K562 (cell line): ENCODE data around the gene PSMD1. TPM values are rescaled to one million over a fixed set of nuclear protein-coding genes. Genes with fewer than 3 reads are reported as not detected.

ENCODE experiments used
- ATAC-seq: fragments of 200-7000 bp; cut with Tn5 transposase; 3 replicates; pipeline ENCODE4 v1.9.1; 2020; ENCODE audit warnings: moderate library complexity
- BruUV-seq: library from RNA; stranded (reverse); fragments of 400-500 nt; replicated peaks from 2 replicates; lab custom pipeline; 2021; lab: Mats Ljungman, UMichigan
- CTCF ChIA-PET: fragments of 300-600 bp; formaldehyde crosslinking; extraction: SDS; loops from one replicate; lab custom pipeline; 2021; ENCODE audit warnings: low intra/inter-chr PET ratio; lab: Yijun Ruan, JAX
- POLR2A ChIA-PET: fragments of 300-600, 350-650 bp; sonication (Branson Sonifier 250); formaldehyde crosslinking; extraction: SDS; loops from one replicate; lab custom pipeline; 2021; ENCODE audit warnings: antibody characterized with exemption, inconsistent platforms; lab: Yijun Ruan, JAX
- DNase-seq, 4 experiments: peaks; one replicate each; pipeline versions ENCODE4 v3.0.0 to v3.0.0-alpha.2; 2011 to 2018; ENCODE audit warnings: low spot score in 3 of 4, mixed read lengths in 3 of 4; ENCODE audit errors: extremely low read depth in 1 of 4
- FAIRE-seq: peaks from 2 replicates; lab custom pipeline; 2011; peaks lifted over from hg19 to GRCh38; lab: Jason Lieb, UNC
- H2AFZ ChIP-seq: 2 replicates; pipeline ENCODE4 v1.6.0; 2011; ENCODE audit warnings: low read depth, low read length, control low read depth, inconsistent platforms
- H3K27ac ChIP-seq: fragments of 200-600 bp; 3 replicates; pipeline ENCODE4 v1.8.0; 2011; ENCODE audit warnings: low read depth, mild to moderate bottlenecking, control low read depth, inconsistent platforms, low read length, moderate library complexity, mixed read lengths; ENCODE audit errors: extremely low read depth
- H3K27me3 ChIP-seq, 2 experiments: fragments of 300-600 bp in 1 of 2; 2 replicates in 1 of 2; 3 replicates in 1 of 2; pipeline versions ENCODE4 v1.6.0 to v1.8.0; 2011; ENCODE audit warnings: inconsistent platforms in 2 of 2, low read length in 2 of 2, mild to moderate bottlenecking in 1 of 2, mixed read lengths in 1 of 2, moderate library complexity in 1 of 2; ENCODE audit not compliant: control insufficient read depth in 2 of 2, insufficient read depth in 2 of 2
- H3K36me3 ChIP-seq: fragments of 300-600 bp; 3 replicates; pipeline ENCODE4 v1.8.0; 2011; ENCODE audit warnings: mild to moderate bottlenecking, low read length, inconsistent platforms; ENCODE audit not compliant: control insufficient read depth, insufficient read depth
- H3K4me1 ChIP-seq, 2 experiments: fragments of 200-600 bp in 1 of 2; replicated peaks in 1 of 2; 2 replicates in 1 of 2; 3 replicates in 1 of 2; pipeline versions ENCODE4 v1.5.1 to v1.8.0; 2011; ENCODE audit warnings: inconsistent platforms in 2 of 2, low read length in 2 of 2, mild to moderate bottlenecking in 1 of 2, mixed read lengths in 1 of 2, moderate library complexity in 1 of 2; ENCODE audit not compliant: control insufficient read depth in 2 of 2, insufficient read depth in 2 of 2
- H3K4me2 ChIP-seq: 2 replicates; pipeline ENCODE4 v1.6.1; 2011; ENCODE audit warnings: low read length, control low read depth, inconsistent platforms, mixed read lengths; ENCODE audit not compliant: insufficient read depth
- H3K4me3 ChIP-seq: fragments of 200-600 bp; sonication (generic), shearing (Covaris generic); 2 replicates; pipeline ENCODE4 v1.5.1; 2016; ENCODE audit warnings: control low read depth, inconsistent platforms
- H3K79me2 ChIP-seq: fragments of 200-600 bp; 3 replicates; pipeline ENCODE4 v1.8.0; 2011; ENCODE audit warnings: low read length, inconsistent platforms; ENCODE audit not compliant: control insufficient read depth, insufficient read depth
- H3K9ac ChIP-seq, 2 experiments: 2 replicates each; pipeline versions ENCODE4 v1.6.0 to v1.6.1; 2011; ENCODE audit warnings: low read depth in 2 of 2, low read length in 2 of 2, control low read depth in 1 of 2, inconsistent platforms in 1 of 2, mild to moderate bottlenecking in 1 of 2, mixed read lengths in 1 of 2; ENCODE audit not compliant: insufficient read depth in 1 of 2
- H3K9me1 ChIP-seq: one replicate; pipeline ENCODE4 v1.6.0; 2011; ENCODE audit warnings: inconsistent platforms, mild to moderate bottlenecking, low read length, moderate library complexity; ENCODE audit not compliant: control insufficient read depth, insufficient read depth
- H3K9me3 ChIP-seq: replicated peaks from 2 replicates; pipeline ENCODE4 v1.5.1; 2011; ENCODE audit warnings: low read depth, low read length, inconsistent platforms; ENCODE audit not compliant: control insufficient read depth, insufficient read depth
- H4K20me1 ChIP-seq: replicated peaks from 2 replicates; pipeline ENCODE4 v1.6.1; 2011; ENCODE audit warnings: low read length, inconsistent platforms, mixed read lengths; ENCODE audit not compliant: control insufficient read depth, insufficient read depth
- ATF1 ChIP-seq, 2 experiments: fragments of 450-650 bp in 1 of 2; IDR thresholded peaks; 2 replicates each; pipeline ENCODE4 v1.6.1; 2016; ENCODE audit warnings: missing compliant biosample characterization in 1 of 2, missing genetic modification characterization in 1 of 2
- HNRNPUL1 ChIP-seq: fragments of 200-400 bp; formaldehyde crosslinking; IDR thresholded peaks from 2 replicates; pipeline ENCODE4 v1.6.1; 2017; ENCODE audit warnings: low read length
- KLF16 ChIP-seq: IDR thresholded peaks from 2 replicates; pipeline ENCODE4 v1.6.1; 2016; ENCODE audit warnings: antibody characterized with exemption
- MAFF ChIP-seq: IDR thresholded peaks from 2 replicates; pipeline ENCODE4 v1.6.1; 2012; ENCODE audit warnings: low read length, improper control_type of control experiment
- NFIX ChIP-seq: fragments of 250-450 bp; sonication (Bioruptor Pico); IDR thresholded peaks from 2 replicates; pipeline ENCODE4 v1.4.0; 2020; ENCODE audit warnings: low read depth, mild to moderate bottlenecking, moderate library complexity
- NR2F6 ChIP-seq: fragments of 450-650 bp; formaldehyde crosslinking; IDR thresholded peaks from 2 replicates; pipeline ENCODE4 v1.4.0; 2020; ENCODE audit warnings: mild to moderate bottlenecking
- NR3C1 ChIP-seq: sonication (generic); formaldehyde crosslinking; IDR thresholded peaks from 2 replicates; pipeline ENCODE4 v1.8.1; 2022; ENCODE audit warnings: missing genetic modification reagents
- PHF20 ChIP-seq: fragments of 450-650 bp; IDR thresholded peaks from 2 replicates; pipeline ENCODE4 v1.6.1; 2018; ENCODE audit not compliant: partially characterized antibody
- PHF21A ChIP-seq: fragments of 450-650 bp; IDR thresholded peaks from 2 replicates; pipeline ENCODE4 v1.6.1; 2017; ENCODE audit warnings: low read depth, borderline replicate concordance
- RBM39 ChIP-seq: fragments of 200-400 bp; formaldehyde crosslinking; optimal IDR thresholded peaks from 2 replicates; pipeline ENCODE3; 2018; ENCODE audit warnings: low read depth, low read length
- RFX7 ChIP-seq: fragments of 250-450 bp; sonication (Bioruptor Pico); IDR thresholded peaks from 2 replicates; pipeline ENCODE4 v1.5.1; 2021; ENCODE audit warnings: mild to moderate bottlenecking
- RNF219 ChIP-seq: fragments of 250-450 bp; sonication (Bioruptor Pico); IDR thresholded peaks from 2 replicates; pipeline ENCODE4 v1.5.0; 2022; ENCODE audit warnings: mild to moderate bottlenecking
- SRSF9 ChIP-seq: fragments of 200-400 bp; formaldehyde crosslinking; IDR thresholded peaks from 2 replicates; pipeline ENCODE4 v1.6.1; 2017; ENCODE audit warnings: low read depth, low read length, borderline replicate concordance
- TSHZ1 ChIP-seq: fragments of 250-450 bp; sonication (Bioruptor Pico); IDR thresholded peaks from 2 replicates; pipeline ENCODE4 v1.4.0; 2020; ENCODE audit warnings: mild to moderate bottlenecking, moderate library complexity
- U2AF2 ChIP-seq: fragments of 200-400 bp; formaldehyde crosslinking; optimal IDR thresholded peaks from 2 replicates; pipeline ENCODE3; 2017; ENCODE audit warnings: low read depth, mild to moderate bottlenecking, low read length
- ZNF224 ChIP-seq: sonication (generic); formaldehyde crosslinking; IDR thresholded peaks from 2 replicates; pipeline ENCODE4 v1.8.0; 2022; ENCODE audit warnings: mild to moderate bottlenecking, missing genetic modification reagents
- ZNF561 ChIP-seq: fragments of 450-650 bp; formaldehyde crosslinking; conservative IDR thresholded peaks from 2 replicates; pipeline ENCODE4 v1.4.0; 2020; ENCODE audit warnings: mild to moderate bottlenecking, moderate library complexity
- WGBS: fragments of 100-300 bp; shearing (Covaris generic); methylation state at CpG from one replicate; pipeline ENCODE4 v1.1.6; 2016; ENCODE audit warnings: low coverage, mixed read lengths; ENCODE audit not compliant: insufficient coverage; ENCODE audit errors: missing lambda C conversion rate; 5-methylcytosine and 5-hydroxymethylcytosine counted together
- in situ Hi-C: fragments of 300-500 bp; cut with MboI; formaldehyde crosslinking; loops from 4 replicates; pipeline ENCODE4 v1.15.0; 2018; ENCODE audit warnings: inconsistent platforms, mixed read lengths
- intact Hi-C: fragments of 100-400 bp; cut with micrococcal nuclease; formaldehyde crosslinking; loops from 2 replicates; pipeline ENCODE4 v1.14.2; 2022
- polyA plus RNA-seq, 8 experiments: library from polyadenylated mRNA; depleted of rRNA in 4 of 8; stranded (reverse) in 5 of 8; unstranded in 3 of 8; fragments of >200 nt; fragmentation: Nextera tagmentation in 2 of 8; fragmentation: Illumina TruSeq in 1 of 8; extraction: Ambion mirVana in 2 of 8; extraction: Trizol in 1 of 8; gene quantifications; 2 replicates each; pipeline versions ENCODE4 v1.2.1 to v1.2.3, GENCODE V29; 2011 to 2014; ENCODE audit warnings: inconsistent platforms in 1 of 8, missing spikeins in 1 of 8
- total RNA-seq, 7 experiments: library from RNA; depleted of rRNA in 6 of 7; stranded (reverse); fragments of >200 nt in 6 of 7; fragmentation: Illumina TruSeq in 2 of 7; extraction: Trizol in 2 of 7; gene quantifications; 2 replicates each; pipeline versions ENCODE4 v1.2.1 to v1.2.3, GENCODE V29; 2011 to 2021; ENCODE audit warnings: low replicate concordance in 1 of 7

The PSMD1 gene
- total and polyA plus RNA-seq, 9 of the 15 experiments (the other 6 are each of a cell fraction or from before 2014, with no cell fraction given): 100 to 257 (median 147) TPM

GRCh38 chr2:231188506-231189170 is 132.0 kb downstream of the PSMD1 start:
- no peak for FAIRE-seq
- Histone ChIP-seq H4K20me1 (no peaks in the 10 kb centered on the region), H3K27me3 (peaks cover 6 to 28% of the 10 kb centered on the region in 2 experiments; a peak in 4 of 5 replicates), H3K27ac (no peak overlapping the region), H3K4me2 (no peak overlapping the region), H3K36me3 (no peaks in the 10 kb centered on the region), H3K9me1 (no peaks in the 10 kb centered on the region), H3K79me2 (no peaks in the 10 kb centered on the region), H3K9me3 (no peaks in the 10 kb centered on the region), H3K9ac (no peak overlapping the region), H2AFZ (no peak overlapping the region), H3K4me1 (peaks cover 4 to 8% of the 10 kb centered on the region in 2 experiments; a peak in 3 of 5 replicates), H3K4me3 (no peak overlapping the region)
- POLR2A ChIA-PET: interaction anchor here (0.7 to 1.1 kb wide), 2 partner anchors 50 to 619 kb away, joined by 3 read pairs; no protein-coding TSS in a partner anchor
- intact Hi-C loops: no loop called here
- DNase-seq: no peak
- no TSS peak for BruUV-seq
- no peak for ATAC-seq
- CTCF ChIA-PET: no interaction called here
- 16% methylated on average over 4 of the region's 6 CpGs for WGBS
- in situ Hi-C loops: no loop called here
- TF ChIP-seq ZNF224 (no peak), ZNF561 (CRISPR knock-in tag) (no peak), U2AF2 (no peak), NR2F6 (no peak), NR3C1 (CRISPR knock-in tag) (no peak), SRSF9 (no peak), KLF16 (no peak), ATF1 (CRISPR knock-in tag; IDR thresholded peaks at IDR 0.05) (no peak), ATF1 (tag; IDR thresholded peaks at IDR 0.05) (no peak), MAFF (no peak), PHF20 (no peak), RFX7 (no peak), NFIX (CRISPR knock-in tag) (no peak), HNRNPUL1 (no peak), RBM39 (no peak), RNF219 (CRISPR knock-in tag) (no peak), PHF21A (no peak), TSHZ1 (no peak)
